Stomach (tissue), 4 donors: Measurements from ENCODE around the gene SYT5.

Source experiments
- EP300 ChIP-seq: sonication (generic); formaldehyde crosslinking; IDR thresholded peaks from one replicate; pipeline ENCODE4 v1.6.1; 2017; ENCODE audit warnings: antibody characterized with exemption
- POLR2A ChIP-seq, 4 donors: fragments of 450-650 bp; IDR thresholded peaks; one replicate each; pipeline ENCODE4 v1.6.1; 2016; ENCODE audit warnings: antibody characterized with exemption in 4 of 4, control low read depth in 2 of 4, mild to moderate bottlenecking in 1 of 4, moderate library complexity in 1 of 4

GRCh38 chr19:55175117-55175867 is 4.8 kb downstream of the SYT5 start:
- TF ChIP-seq POLR2A (IDR thresholded peaks at IDR 0.05) = no peak
- no peak for TF ChIP-seq EP300
